ENCODE data around the gene SLC4A8.

Gene SLC4A8

GRCh38 chr12:51395283-51396230 is 29.1 kb upstream of the SLC4A8 start:
- no peak for DNase-seq

GRCh38 chr12:51397670-51398069 is 27.0 kb upstream of the SLC4A8 start:
- no peak for DNase-seq

- DNase-seq, result no peak
Observed at GRCh38 chr12:51399891-51400290, 24.7 kb upstream of the SLC4A8 start.

GRCh38 chr12:51401020-51401419 is 23.6 kb upstream of the SLC4A8 start:
- DNase-seq, result no peak

GRCh38 chr12:51401486-51401885 is 23.1 kb upstream of the SLC4A8 start:
- DNase-seq, result no peak

GRCh38 chr12:51401900-51402299 is 22.7 kb upstream of the SLC4A8 start:
- DNase-seq, result no peak

GRCh38 chr12:51403159-51403558 is 21.5 kb upstream of the SLC4A8 start:
- DNase-seq, result no peak

- no peak for DNase-seq
Observed at GRCh38 chr12:51403681-51404136, 20.9 kb upstream of the SLC4A8 start.

GRCh38 chr12:51404627-51405026 is 20.0 kb upstream of the SLC4A8 start:
- no peak for DNase-seq

GRCh38 chr12:51405801-51406207 is 18.8 kb upstream of the SLC4A8 start:
- no peak for DNase-seq

GRCh38 chr12:51406290-51406689 is 18.3 kb upstream of the SLC4A8 start:
- no peak for DNase-seq

GRCh38 chr12:51406859-51407258 is 17.8 kb upstream of the SLC4A8 start:
- no peak for DNase-seq

GRCh38 chr12:51407604-51408003 is 17.0 kb upstream of the SLC4A8 start:
- no peak for DNase-seq

GRCh38 chr12:51409846-51410245 is 14.8 kb upstream of the SLC4A8 start:
- DNase-seq, result no peak

- no peak for DNase-seq
Observed at GRCh38 chr12:51413149-51413548, 11.5 kb upstream of the SLC4A8 start.

- no peak for DNase-seq
Observed at GRCh38 chr12:51413791-51414190, 10.8 kb upstream of the SLC4A8 start.

GRCh38 chr12:51415931-51416330 is 8.7 kb upstream of the SLC4A8 start:
- no peak for DNase-seq

GRCh38 chr12:51417826-51418225 is 6.8 kb upstream of the SLC4A8 start:
- no peak for DNase-seq

- DNase-seq, result no peak
Observed at GRCh38 chr12:51419425-51420193, 5.0 kb upstream of the SLC4A8 start.

- no peak for DNase-seq
Observed at GRCh38 chr12:51421266-51421884, 3.3 kb upstream of the SLC4A8 start.

GRCh38 chr12:51424094-51424661 is 453 bp upstream of the SLC4A8 start:
- DNase-seq, result no peak

GRCh38 chr12:51428256-51428655 is 3.6 kb downstream of the SLC4A8 start:
- DNase-seq, result no peak

- DNase-seq, result no peak
Observed at GRCh38 chr12:51429700-51430099, 5.1 kb downstream of the SLC4A8 start.
